SK-N-SH (cell line): Measurements from ENCODE around the gene AEBP2. TPM values are rescaled to one million over a fixed set of nuclear protein-coding genes. Genes with fewer than 3 reads are reported as not detected.
A peak's percentile ranks its signal among the peaks of the same experiment; 100 is the strongest.

Experiments
- CTCF ChIA-PET: fragments of 300-600, 350-600 bp; formaldehyde crosslinking; extraction: SDS; loops from one replicate; lab custom pipeline; 2021; lab: Yijun Ruan, JAX
- POLR2A ChIA-PET: fragments of 350-600 bp; sonication (Branson Sonifier 250); formaldehyde crosslinking; extraction: SDS; loops from one replicate; lab custom pipeline; 2020; ENCODE audit warnings: antibody characterized with exemption, inconsistent platforms; lab: Yijun Ruan, JAX
- DNase-seq: peaks from one replicate; pipeline ENCODE4 v3.0.0; 2012
- H2AFZ ChIP-seq: fragments of 200-600 bp; sonication (generic); 2 replicates; pipeline ENCODE4 v1.8.1; 2016; ENCODE audit warnings: antibody characterized with exemption, mild to moderate bottlenecking, low read depth
- H3F3A ChIP-seq: fragments of 200-600 bp; sonication (generic); replicated peaks from 2 replicates; pipeline ENCODE3; 2016; ENCODE audit warnings: antibody characterized with exemption, mild to moderate bottlenecking; ENCODE audit not compliant: insufficient read depth
- H3K27ac ChIP-seq, 2 experiments: fragments of 200-500 bp in 1 of 2; fragments of 200-600 bp in 1 of 2; sonication (Bioruptor generic) in 1 of 2; sonication (generic), shearing (Covaris generic) in 1 of 2; 2 replicates each; pipeline versions ENCODE4 v1.5.1 to v1.6.1; 2014 to 2016; ENCODE audit warnings: low read depth in 2 of 2, inconsistent platforms in 1 of 2, low read length in 1 of 2, mild to moderate bottlenecking in 1 of 2, mixed read lengths in 1 of 2
- H3K27me3 ChIP-seq: fragments of 200-600 bp; sonication (generic), shearing (Covaris generic); 2 replicates; pipeline ENCODE4 v1.6.1; 2016; ENCODE audit warnings: mixed run types; ENCODE audit not compliant: insufficient read depth
- H3K36me3 ChIP-seq, 2 experiments: fragments of 200-500 bp in 1 of 2; fragments of 200-600 bp in 1 of 2; sonication (Bioruptor generic) in 1 of 2; sonication (generic) in 1 of 2; replicated peaks in 1 of 2; 2 replicates each; pipeline versions ENCODE3 to v1.5.1; 2014 to 2016; ENCODE audit warnings: low read length in 1 of 2, mild to moderate bottlenecking in 1 of 2; ENCODE audit not compliant: insufficient read depth in 2 of 2, control insufficient read depth in 1 of 2
- H3K4me1 ChIP-seq, 2 experiments: fragments of 200-500 bp in 1 of 2; fragments of 200-600 bp in 1 of 2; sonication (Bioruptor generic) in 1 of 2; sonication (generic), shearing (Covaris generic) in 1 of 2; 2 replicates each; pipeline versions ENCODE4 v1.5.1 to v1.6.1; 2014 to 2016; ENCODE audit warnings: low read depth in 1 of 2, low read length in 1 of 2, mixed run types in 1 of 2; ENCODE audit not compliant: insufficient read depth in 2 of 2, control insufficient read depth in 1 of 2
- H3K4me2 ChIP-seq: fragments of 200-600 bp; sonication (generic), shearing (Covaris generic); 2 replicates; pipeline ENCODE4 v1.6.1; 2017; ENCODE audit warnings: mixed run types
- H3K4me3 ChIP-seq, 2 experiments: fragments of 200-500 bp in 1 of 2; fragments of 200-600 bp in 1 of 2; sonication (Bioruptor generic) in 1 of 2; sonication (generic), shearing (Covaris generic) in 1 of 2; 2 replicates each; pipeline versions ENCODE4 v1.5.1 to v1.8.1; 2014 to 2016; ENCODE audit warnings: low read depth in 2 of 2, inconsistent platforms in 1 of 2, low read length in 1 of 2, mild to moderate bottlenecking in 1 of 2, mixed read lengths in 1 of 2, moderate library complexity in 1 of 2
- H3K79me2 ChIP-seq: fragments of 200-600 bp; sonication (generic); 2 replicates; pipeline ENCODE4 v1.8.1; 2017; ENCODE audit warnings: mild to moderate bottlenecking; ENCODE audit not compliant: insufficient read depth
- H3K9ac ChIP-seq: fragments of 200-600 bp; sonication (generic); 2 replicates; pipeline ENCODE4 v1.6.1; 2017; ENCODE audit warnings: mixed run types
- H3K9me2 ChIP-seq: fragments of 200-600 bp; sonication (generic); 2 replicates; pipeline ENCODE4 v1.6.1; 2017; ENCODE audit warnings: mixed run types
- H3K9me3 ChIP-seq: fragments of 200-600 bp; sonication (generic); 2 replicates; pipeline ENCODE4 v1.6.1; 2017; ENCODE audit warnings: mixed run types, mild to moderate bottlenecking, moderate library complexity
- H4K20me1 ChIP-seq: fragments of 200-600 bp; sonication (generic); 2 replicates; pipeline ENCODE4 v1.6.1; 2017; ENCODE audit warnings: mild to moderate bottlenecking, mixed run types; ENCODE audit not compliant: insufficient read depth
- EZH2phosphoT487 ChIP-seq: fragments of 200-600 bp; sonication (generic); IDR thresholded peaks from 2 replicates; pipeline ENCODE4 v1.6.1; 2017; ENCODE audit warnings: low read depth, mixed run types, mild to moderate bottlenecking, antibody characterized with exemption, moderate library complexity, borderline replicate concordance
- FOXM1 ChIP-seq: IDR thresholded peaks from 2 replicates; pipeline ENCODE4 v1.4.0; 2012; ENCODE audit warnings: low read depth, mild to moderate bottlenecking
- GABPA ChIP-seq: IDR thresholded peaks from 2 replicates; pipeline ENCODE4 v1.4.0; 2012; ENCODE audit warnings: low read depth, mild to moderate bottlenecking
- MEF2A ChIP-seq: IDR thresholded peaks from 2 replicates; pipeline ENCODE4 v1.4.0; 2012; ENCODE audit warnings: low read depth, borderline replicate concordance
- RXRA ChIP-seq: IDR thresholded peaks from 2 replicates; pipeline ENCODE4 v1.4.0; 2012; ENCODE audit warnings: low read depth, mild to moderate bottlenecking, borderline replicate concordance
- TEAD4 ChIP-seq: IDR thresholded peaks from 2 replicates; pipeline ENCODE4 v1.4.0; 2012; ENCODE audit warnings: mild to moderate bottlenecking, borderline replicate concordance; ENCODE audit not compliant: insufficient read depth
- YY1 ChIP-seq: IDR thresholded peaks from 2 replicates; pipeline ENCODE4 v1.4.0; 2012; ENCODE audit warnings: low read depth, mild to moderate bottlenecking
- WGBS: methylation state at CpG from one replicate; pipeline ENCODE4 v1.1.6; 2017; ENCODE audit warnings: low lambda C conversion rate; 5-methylcytosine and 5-hydroxymethylcytosine counted together
- polyA plus RNA-seq, 3 experiments: library from polyadenylated mRNA; depleted of rRNA; stranded (reverse); fragments of >200 nt; gene quantifications; 2 replicates each; pipeline ENCODE4 v1.2.3, GENCODE V29; 2012
- TF ChIP-seq, protein P1 (sequence below): IDR thresholded peaks from 2 replicates; pipeline ENCODE4; 2012
- TF ChIP-seq, protein P2 (sequence below): fragments of 200-600 bp; sonication (generic); IDR thresholded peaks from 2 replicates; pipeline ENCODE4 v1.6.1; 2017; ENCODE audit warnings: antibody characterized with exemption, mild to moderate bottlenecking, moderate library complexity
- TF ChIP-seq, protein P3 (sequence below): IDR thresholded peaks from 2 replicates; pipeline ENCODE4 v1.4.0; 2012; ENCODE audit warnings: low read depth
- TF ChIP-seq, protein P4 (sequence below): IDR thresholded peaks from 2 replicates; pipeline ENCODE4 v1.4.0; 2012; ENCODE audit warnings: low read depth, borderline replicate concordance
- TF ChIP-seq, protein P5 (sequence below): fragments of 150-350 bp; IDR thresholded peaks from 2 replicates; pipeline ENCODE4 v1.6.1; 2016; ENCODE audit warnings: mild to moderate bottlenecking, low read depth, low read length

Gene AEBP2
- polyA plus RNA-seq, 1 of the 3 experiments (the other 2 are of a cell fraction), result 10.4 TPM

DNA sequence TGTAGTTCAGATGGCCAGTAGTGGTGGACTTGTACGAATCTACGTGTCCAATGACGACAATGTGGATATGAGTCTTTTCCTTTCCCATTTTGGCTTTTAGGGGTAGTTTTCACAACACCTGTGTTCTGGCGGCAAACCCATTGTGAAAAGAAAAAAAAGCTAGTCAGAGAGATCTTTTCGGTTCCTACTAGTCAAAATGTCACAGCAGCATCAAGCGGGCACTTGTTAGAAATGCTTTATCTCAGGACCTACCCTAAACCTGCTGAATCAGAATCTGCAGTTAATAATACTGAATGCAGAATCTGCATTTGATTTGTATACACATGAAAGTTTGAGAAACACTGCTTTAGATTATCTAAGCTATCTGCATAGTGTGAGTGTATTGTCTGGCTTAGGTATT lies 18.3 kb downstream of the AEBP2 start (continued):
- TF ChIP-seq, protein P1, sequence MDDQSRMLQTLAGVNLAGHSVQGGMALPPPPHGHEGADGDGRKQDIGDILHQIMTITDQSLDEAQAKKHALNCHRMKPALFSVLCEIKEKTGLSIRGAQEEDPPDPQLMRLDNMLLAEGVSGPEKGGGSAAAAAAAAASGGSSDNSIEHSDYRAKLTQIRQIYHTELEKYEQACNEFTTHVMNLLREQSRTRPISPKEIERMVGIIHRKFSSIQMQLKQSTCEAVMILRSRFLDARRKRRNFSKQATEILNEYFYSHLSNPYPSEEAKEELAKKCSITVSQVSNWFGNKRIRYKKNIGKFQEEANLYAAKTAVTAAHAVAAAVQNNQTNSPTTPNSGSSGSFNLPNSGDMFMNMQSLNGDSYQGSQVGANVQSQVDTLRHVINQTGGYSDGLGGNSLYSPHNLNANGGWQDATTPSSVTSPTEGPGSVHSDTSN, result no peak
- TF ChIP-seq GABPA (no peak), MEF2A (no peak)

DNA sequence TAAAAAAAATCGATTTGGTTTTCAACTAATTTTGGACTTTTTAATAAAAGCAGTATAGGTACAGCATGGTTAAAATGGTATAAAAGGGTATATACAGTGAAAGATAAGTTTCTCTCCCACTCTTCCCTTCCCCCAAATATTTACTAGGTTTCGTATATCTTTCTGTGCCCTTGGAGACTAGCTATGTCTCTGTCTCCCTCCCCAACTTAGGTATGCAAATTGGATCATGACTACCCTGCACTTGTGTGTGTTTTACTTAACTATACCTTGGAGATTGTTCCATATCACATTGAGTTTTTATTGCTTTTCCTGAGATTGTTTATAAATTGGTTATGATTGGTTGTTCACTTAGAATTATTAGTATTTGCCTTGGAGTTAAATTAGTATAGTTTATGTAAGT lies 19.4 kb downstream of the AEBP2 start:
- 69% methylated on average over 2 of the region's 2 CpGs for WGBS
- H4K20me1 ChIP-seq, result peaks cover 86% of the 10 kb centered on the region

DNA sequence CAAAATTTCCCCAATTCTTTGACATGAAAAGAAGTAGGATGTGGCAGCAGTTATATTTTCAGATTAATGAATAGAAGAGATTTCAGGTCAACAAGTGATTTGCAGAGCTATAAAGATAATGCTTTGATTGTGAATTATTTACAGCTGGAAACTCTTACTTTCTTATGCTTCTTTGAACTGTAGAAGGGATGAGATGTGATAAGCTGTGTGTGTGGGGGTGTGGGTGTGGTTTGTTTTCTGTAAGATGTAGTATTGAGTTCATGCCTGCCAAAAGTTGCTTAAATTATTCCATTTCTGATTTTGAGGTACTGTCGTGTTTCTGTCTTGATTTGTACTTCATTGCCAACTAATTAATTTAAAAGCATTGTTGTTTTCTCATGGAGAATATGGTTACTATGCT lies 22.7 kb downstream of the AEBP2 start:
- TF ChIP-seq, protein P2, sequence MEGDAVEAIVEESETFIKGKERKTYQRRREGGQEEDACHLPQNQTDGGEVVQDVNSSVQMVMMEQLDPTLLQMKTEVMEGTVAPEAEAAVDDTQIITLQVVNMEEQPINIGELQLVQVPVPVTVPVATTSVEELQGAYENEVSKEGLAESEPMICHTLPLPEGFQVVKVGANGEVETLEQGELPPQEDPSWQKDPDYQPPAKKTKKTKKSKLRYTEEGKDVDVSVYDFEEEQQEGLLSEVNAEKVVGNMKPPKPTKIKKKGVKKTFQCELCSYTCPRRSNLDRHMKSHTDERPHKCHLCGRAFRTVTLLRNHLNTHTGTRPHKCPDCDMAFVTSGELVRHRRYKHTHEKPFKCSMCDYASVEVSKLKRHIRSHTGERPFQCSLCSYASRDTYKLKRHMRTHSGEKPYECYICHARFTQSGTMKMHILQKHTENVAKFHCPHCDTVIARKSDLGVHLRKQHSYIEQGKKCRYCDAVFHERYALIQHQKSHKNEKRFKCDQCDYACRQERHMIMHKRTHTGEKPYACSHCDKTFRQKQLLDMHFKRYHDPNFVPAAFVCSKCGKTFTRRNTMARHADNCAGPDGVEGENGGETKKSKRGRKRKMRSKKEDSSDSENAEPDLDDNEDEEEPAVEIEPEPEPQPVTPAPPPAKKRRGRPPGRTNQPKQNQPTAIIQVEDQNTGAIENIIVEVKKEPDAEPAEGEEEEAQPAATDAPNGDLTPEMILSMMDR, result no peak
- TF ChIP-seq, protein P3, sequence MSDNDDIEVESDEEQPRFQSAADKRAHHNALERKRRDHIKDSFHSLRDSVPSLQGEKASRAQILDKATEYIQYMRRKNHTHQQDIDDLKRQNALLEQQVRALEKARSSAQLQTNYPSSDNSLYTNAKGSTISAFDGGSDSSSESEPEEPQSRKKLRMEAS, result no peak
- no peak for TF ChIP-seq TEAD4
- TF ChIP-seq EZH2phosphoT487, result no peak
- TF ChIP-seq MEF2A, result no peak
- TF ChIP-seq RXRA, result no peak
- peak; percentile 22 for DNase-seq
- Histone ChIP-seq H3K36me3 (peaks cover 7 to 40% of the 10 kb centered on the region in 2 experiments), H3K27me3 (no peaks in the 10 kb centered on the region), H3K9me3 (no peaks in the 10 kb centered on the region), H3F3A (peaks cover 4% of the 10 kb centered on the region), H3K79me2 (peaks cover 100% of the 10 kb centered on the region), H3K4me2 (no peak overlapping the region; the same call in 1 of the 2 replicates), H3K9me2 (no peaks in the 10 kb centered on the region), H3K9ac (no peak overlapping the region), H3K4me3 (no peak overlapping the region), H3K27ac (peak overlapping the region in 1 of 2 experiments; percentile 17; a peak in 1 of 4 replicates), H4K20me1 (peaks cover 67% of the 10 kb centered on the region), H2AFZ (no peak overlapping the region), H3K4me1 (peaks cover 3 to 16% of the 10 kb centered on the region in 2 experiments)
- 28% methylated on average over 1 of the region's 1 CpG for WGBS
- ChIA-PET POLR2A (no interaction called here), CTCF (no interaction called here)

More for the DNA sequence above, 19.4 kb downstream of the AEBP2 start:
- Histone ChIP-seq H3K9ac (no peak overlapping the region), H3K9me3 (no peaks in the 10 kb centered on the region), H3K4me1 (peaks cover 3 to 16% of the 10 kb centered on the region in 2 experiments), H3K27me3 (no peaks in the 10 kb centered on the region), H3K79me2 (peaks cover 100% of the 10 kb centered on the region), H2AFZ (no peak overlapping the region), H3K27ac (no peak overlapping the region), H3K4me2 (no peak overlapping the region), H3K9me2 (no peaks in the 10 kb centered on the region), H3K36me3 (peaks cover 4 to 22% of the 10 kb centered on the region in 2 experiments), H3K4me3 (no peak overlapping the region), H3F3A (no peaks in the 10 kb centered on the region)
- no peak for TF ChIP-seq YY1
- TF ChIP-seq, protein P4, sequence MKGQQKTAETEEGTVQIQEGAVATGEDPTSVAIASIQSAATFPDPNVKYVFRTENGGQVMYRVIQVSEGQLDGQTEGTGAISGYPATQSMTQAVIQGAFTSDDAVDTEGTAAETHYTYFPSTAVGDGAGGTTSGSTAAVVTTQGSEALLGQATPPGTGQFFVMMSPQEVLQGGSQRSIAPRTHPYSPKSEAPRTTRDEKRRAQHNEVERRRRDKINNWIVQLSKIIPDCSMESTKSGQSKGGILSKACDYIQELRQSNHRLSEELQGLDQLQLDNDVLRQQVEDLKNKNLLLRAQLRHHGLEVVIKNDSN, result no peak
- TF ChIP-seq, protein P5, sequence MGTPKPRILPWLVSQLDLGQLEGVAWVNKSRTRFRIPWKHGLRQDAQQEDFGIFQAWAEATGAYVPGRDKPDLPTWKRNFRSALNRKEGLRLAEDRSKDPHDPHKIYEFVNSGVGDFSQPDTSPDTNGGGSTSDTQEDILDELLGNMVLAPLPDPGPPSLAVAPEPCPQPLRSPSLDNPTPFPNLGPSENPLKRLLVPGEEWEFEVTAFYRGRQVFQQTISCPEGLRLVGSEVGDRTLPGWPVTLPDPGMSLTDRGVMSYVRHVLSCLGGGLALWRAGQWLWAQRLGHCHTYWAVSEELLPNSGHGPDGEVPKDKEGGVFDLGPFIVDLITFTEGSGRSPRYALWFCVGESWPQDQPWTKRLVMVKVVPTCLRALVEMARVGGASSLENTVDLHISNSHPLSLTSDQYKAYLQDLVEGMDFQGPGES, result no peak
- TF ChIP-seq FOXM1, result no peak
- POLR2A ChIA-PET, result no interaction called here
- CTCF ChIA-PET, result interaction anchor here (1.0 kb wide), 1 partner anchor 49 kb away, joined by 4 read pairs; no protein-coding TSS in a partner anchor
- no peak for DNase-seq
